GM10847 (cell line): ENCODE measurements around the gene MRPL55.

Experiments used
- POLR2A ChIP-seq: IDR thresholded peaks from 2 replicates; pipeline ENCODE4 v1.6.1; 2011; ENCODE audit not compliant: insufficient read length; ENCODE audit errors: extremely low read depth

MRPL55 gene

DNA sequence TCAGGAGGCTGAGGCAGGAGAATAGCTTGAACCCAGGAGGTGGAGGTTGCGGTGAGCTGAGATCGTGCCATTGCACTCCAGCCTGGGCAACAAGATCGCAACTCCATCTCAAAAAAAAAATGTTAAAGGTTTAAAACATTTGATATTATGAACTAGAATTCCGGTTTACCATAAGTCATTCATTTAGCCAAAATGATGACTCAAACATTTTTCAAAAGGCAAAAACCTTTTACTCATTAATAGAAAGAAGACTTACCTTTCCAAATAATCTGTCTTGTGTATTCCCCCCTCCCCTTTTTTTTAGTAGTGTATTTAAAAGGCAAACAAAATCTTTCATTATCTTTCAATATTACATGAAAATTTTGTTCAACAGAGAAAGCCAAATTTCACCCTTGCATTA is 8.2 kb upstream of the MRPL55 start:
- no peak for TF ChIP-seq POLR2A

DNA sequence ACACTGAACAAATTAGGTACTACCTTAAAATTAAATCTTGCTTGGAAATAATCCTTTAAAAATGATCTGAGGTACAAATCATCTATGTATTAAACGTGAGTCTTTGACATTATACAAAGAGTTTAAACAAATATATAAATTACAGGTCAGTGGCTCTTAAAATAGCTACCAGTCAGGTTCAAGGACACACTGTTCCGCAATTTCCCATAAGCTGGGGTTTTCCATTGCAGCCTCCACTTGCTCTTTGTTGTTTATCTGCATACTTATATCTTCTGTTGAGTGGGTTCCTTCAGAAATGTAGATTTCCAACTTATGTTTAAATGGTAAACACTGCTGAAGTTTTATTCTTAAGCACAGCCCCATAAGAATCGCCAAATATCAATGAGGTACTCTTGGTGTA is 5.7 kb upstream of the MRPL55 start:
- no peak for TF ChIP-seq POLR2A

DNA sequence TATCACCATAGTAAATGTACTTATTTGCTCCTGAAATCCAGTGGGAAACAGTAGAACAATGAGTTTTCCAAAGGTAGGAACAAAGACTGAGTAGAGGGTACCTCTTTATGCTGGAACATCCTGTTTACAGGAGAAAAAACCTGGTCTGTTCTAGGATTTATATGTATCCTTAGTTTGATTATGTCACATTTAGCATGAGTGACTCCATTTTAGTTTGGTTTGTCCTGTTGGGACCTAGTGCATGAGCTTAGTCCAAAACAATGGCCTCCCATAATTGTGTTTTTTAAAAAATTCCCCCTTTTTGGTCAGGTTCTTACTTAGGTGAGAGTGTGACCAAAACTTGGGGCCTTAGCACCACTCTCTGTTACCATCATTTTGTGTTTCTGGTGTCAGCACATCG is 3.5 kb upstream of the MRPL55 start:
- TF ChIP-seq POLR2A = no peak

DNA sequence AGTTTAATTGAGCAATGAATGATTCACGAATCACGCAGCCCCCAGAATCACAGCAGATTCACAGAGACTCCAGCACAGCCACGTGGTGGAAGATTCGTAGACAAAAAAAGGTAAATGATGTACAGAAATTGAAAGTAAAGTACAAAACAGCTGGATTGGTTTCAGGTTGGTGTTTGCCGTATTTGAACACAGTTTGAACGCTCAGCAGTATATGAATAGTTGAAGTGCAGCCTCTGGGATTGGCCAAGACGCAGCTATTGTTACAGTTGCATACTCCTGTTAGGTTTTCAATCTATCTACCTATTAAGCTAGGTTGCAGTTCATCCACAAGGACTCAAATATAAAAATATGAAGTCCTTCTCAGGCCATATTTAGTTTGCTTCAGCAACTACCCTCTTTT is 3.1 kb upstream of the MRPL55 start:
- no peak for TF ChIP-seq POLR2A

DNA sequence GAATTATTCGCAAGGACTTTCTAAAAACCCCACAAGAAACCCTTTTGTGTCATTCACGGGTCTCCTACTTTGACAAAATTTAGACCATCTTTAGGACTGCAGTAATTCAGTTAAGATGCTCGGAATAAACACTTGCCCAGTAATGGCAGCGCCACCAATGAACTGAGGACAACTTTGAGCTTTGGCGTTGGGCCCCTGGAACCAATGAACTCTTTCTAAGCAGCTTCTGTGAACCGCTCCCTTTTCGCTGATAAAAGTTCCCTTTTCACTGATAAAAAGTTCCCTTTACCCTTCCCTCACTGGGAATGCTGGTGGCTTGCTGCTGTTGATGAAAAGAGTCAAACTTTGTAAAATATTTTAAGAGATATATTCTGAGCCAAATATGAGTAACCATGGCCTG is 1.5 kb upstream of the MRPL55 start:
- TF ChIP-seq POLR2A = no peak

DNA sequence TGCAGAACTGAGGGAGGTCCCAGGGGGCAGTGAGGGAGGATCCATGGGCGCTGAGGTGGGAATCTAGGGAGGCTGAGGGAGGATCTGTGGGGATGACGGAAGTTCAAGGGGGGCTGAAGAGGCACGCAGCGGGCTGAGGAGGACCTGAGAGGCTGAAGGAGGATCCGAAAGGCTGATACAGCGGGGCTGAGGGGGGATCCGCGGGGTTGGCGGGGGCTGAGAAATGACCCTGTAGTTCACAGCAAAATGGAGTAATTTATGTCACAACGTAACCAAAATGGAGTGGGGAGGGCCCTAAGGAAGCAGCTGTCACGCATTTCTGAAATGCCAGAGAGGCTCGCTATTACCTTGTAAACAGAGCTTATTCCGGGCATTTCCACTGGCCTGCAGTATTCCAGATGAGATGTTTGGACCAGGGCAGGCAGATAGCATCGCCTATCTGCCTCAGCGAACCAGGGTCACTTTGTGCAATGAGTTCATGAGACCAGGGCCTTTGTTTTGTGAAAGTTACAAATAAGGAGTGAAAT is 926 bp upstream of the MRPL55 start:
- no peak for TF ChIP-seq POLR2A

DNA sequence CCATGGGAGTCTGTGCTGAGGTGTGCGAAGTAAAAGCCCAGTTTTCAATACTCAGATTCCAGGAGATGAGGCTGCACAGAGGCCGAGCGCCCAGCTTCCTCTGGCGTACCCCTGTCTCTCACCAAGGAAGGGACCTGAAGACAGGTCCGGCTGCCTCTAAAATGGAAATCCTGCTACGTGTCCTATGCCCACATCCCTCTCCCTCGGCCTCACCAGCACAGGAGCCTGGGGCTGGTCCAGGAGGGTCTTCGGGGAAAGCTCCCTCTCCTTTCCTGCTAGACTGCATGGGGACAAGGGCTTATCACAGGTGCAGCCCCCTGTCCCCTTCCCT is 392 bp downstream of the MRPL55 start:
- no peak for TF ChIP-seq POLR2A

DNA sequence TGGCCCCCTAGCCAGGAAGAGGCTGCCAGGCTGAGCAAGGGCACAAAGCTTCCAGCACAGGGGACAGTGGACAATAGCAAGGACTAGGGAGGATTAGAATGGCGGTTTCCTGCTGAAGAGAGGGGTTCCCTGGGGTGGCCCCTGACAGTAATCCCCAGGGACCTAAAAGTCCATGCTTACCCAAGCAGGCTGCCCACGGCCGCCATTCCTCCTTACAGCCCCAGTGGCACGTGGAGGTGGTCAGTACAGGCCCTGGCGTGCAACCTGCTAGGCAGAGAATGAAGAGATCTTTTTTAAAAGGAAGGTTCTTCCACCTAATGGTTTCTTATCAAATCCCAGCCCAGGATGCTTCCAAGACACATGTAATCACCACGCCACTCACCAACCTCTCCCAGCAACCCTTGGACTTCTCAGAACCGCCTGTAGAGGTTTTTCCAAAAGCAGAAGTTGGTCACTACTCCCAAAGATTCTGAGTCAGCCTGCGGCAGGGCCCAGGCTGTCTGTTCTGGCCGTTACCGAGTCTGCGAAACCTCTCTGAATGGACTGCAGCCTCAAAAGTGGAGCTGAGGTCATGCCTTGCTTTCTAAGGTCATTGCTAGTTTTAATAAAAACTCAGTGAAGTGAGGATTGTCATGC is 926 bp downstream of the MRPL55 start:
- TF ChIP-seq POLR2A = no peak

DNA sequence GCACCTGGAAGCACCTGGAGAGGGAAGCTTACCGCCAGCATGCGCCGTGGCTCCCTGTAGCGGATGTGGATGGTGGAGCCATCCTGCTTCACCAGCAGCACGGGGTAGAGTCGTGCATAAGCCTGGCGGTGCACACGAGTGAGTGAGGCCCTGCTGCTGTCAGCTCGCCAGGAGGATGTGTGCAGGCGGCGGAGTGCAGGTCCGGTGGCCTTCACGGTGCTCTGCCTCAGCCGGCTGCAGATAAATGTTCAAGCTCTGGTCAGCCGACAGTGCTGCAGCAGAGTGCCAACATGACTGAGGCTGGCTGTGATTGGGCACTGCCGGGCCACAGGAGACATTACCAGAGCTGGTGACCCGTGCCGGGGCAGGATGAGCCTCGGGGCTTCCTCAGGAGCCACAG is 1.5 kb downstream of the MRPL55 start:
- no peak for TF ChIP-seq POLR2A

DNA sequence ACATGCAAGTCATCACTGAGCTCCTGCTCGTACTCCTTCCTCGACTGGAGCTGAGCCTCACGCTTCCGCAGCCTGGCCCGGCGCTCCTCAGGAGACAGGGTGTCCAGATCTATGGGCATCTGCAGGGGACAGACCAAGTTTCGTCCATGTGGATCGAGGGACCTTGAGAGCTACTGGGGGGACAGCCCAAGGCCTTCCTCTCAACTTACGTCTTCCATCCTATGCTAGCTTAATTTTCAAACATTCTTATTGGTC is 2.4 kb downstream of the MRPL55 start:
- no peak for TF ChIP-seq POLR2A

DNA sequence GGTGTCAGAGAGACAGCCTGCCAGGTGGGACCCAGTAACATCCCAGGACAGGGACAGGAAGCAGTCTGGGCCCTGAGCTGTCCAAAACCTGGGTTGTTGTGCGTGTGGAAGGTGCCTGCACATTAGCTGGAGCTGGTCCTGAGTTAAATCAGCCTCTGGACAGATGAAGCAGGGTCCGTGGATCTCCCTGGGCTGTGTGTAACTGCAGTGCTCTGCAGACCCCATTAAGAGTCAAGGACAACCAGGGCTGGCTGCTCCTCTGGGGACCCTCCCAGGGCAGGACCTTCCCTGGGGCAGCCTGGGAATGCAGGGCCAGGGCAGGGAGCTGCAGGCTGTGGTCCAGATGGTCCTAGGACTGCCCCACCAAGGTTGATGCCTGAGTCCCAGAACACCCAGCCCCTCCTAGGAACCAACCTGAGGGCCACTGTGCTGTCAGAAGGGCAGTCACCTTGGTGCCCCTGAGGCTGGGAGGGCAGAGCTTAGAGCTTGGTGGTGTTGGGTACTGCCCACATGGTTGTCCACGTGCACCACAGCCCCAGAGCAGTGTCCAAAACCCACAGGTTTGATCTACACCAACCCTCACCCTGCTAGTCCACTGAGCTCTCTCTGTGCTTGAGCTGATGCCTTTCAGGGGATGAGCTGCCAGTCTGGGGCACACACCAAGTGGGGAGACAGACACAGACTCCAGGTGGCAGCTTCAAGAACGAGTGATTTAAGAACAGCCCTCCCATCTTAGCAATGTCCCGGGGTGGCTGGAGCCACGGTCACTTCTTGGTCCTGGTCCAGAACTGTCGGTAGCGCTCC is 2.9 kb downstream of the MRPL55 start:
- TF ChIP-seq POLR2A = no peak

DNA sequence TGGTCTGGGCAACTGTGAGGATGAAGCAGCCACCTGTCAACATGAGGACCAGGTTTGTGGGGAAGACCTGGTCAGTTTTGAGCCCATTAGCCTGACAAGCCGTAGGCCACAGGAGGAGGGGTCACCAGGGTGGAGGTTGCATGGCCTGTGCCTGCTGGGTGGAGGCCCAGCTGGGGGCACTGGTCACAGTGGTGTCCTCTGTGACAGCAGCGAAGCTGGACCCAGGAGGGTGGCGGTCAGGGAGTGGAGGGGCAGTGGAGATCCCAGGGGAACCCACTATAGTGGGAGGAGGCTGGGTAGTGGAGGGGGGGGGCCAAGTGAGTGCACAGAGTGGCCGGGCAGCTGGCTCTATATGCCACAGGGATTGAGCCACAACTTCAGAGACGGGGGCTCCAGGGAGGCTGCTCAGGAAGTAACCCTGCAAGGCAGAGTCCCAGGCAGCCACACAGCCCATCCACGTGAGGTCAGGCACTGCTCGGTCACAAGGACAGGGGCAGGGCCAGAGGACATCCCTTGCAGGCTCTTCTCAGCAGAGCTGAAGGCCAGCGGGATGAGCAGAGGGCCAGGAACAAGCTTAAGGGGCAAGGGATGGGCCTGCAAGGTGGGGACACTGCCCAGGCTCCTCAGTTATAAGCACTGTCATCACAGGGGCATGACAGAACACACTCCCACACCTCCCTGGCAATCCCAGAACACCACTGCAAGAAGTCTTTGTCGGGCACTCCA is 3.7 kb downstream of the MRPL55 start:
- no peak for TF ChIP-seq POLR2A

DNA sequence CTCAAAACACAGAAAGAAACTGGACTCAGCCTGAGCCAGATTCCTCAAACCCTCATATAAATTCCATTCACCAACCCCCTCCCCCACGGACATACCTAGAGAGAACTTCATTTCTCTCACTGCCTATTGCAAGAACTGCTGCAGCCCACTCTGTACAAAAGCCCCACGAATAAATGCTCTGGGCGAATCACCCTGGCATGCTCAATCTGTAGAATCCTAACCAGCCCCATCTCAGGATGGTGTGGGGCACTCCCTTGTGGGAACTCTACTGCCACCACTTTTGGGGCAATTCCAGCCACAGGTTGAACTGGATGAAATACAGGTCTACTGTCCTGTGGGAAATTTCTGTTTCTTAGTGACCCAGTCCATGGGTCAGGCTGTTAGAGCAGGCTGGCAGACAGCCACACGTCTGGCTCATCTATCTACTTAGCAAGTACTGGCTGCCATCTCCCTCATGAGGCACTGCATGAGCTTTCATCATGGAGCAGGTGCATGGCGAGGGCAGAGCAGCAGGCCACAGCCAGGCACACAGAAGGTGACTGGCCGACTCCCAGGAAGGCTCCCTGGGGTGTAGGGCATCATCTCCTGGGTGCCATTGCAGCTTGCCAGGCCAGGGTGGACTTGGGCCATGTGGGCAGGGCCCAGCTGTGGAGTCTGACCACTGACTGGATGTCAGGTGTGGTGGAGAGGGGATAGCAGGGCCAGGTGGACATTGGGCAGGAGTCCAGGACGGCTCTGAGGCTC is 4.4 kb downstream of the MRPL55 start:
- no peak for TF ChIP-seq POLR2A

DNA sequence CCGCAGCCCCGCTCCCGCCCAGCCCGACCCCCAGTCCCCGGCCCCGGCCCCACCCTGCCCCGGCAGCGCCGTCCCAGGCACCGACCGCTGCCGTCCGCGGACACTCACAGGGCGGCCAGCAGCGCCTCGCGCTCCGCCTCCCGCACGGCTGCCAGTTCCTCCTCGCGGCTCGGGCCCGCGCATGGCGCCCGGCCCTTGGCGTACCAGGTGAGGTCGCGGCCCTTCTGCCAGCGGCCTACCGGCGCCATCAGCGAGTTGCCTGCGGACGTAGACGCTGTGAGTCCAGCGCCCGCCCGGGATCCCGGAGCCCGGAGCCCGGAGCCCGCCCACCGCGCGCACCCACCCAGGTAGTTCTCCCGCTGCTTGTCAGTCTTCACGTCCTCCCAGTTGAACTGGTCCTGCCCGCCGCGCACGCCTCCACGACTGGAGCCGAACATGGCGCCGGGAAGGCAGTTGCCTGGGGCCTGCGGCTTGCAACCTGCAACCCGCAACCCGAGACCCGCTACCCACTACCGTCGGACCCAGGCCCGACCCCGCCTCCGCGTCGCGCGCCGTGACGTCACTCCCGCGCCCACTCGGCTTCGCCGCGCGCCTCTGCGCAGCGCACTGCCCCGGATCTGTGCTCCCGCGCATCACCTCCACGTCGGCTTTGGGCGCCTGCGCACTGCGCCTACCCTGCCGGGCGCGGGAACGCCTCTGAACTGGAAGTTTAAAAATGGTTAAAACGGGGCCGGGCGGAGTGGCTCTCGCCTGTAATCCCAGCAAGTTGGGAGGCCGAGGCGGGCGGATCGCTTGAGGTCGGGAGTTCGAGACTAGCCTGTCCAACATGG is 6.1 kb downstream of the MRPL55 start, which contains the start of gene C1orf35:
Gene C1orf35 (minus strand): TSS at position 535 of the 830 bp plus-strand sequence. CDS start 98 bp downstream, at position 437.
- TF ChIP-seq POLR2A = no peak
